GM23338 (cell line): ENCODE measurements around the gene VIP. TPM values are rescaled to one million over a fixed set of nuclear protein-coding genes. Genes with fewer than 3 reads are reported as not detected.

Experiments
- ATAC-seq: fragments of 200-7000 bp; cut with Tn5 transposase; 3 replicates; pipeline ENCODE4 v1.9.1; 2020
- DNase-seq: peaks from one replicate; pipeline ENCODE4 v3.0.0-alpha.2; 2015; ENCODE audit warnings: low spot score
- H2AFZ ChIP-seq: fragments of 200-600 bp; sonication (generic); 2 replicates; pipeline ENCODE4 v1.8.0; 2016; ENCODE audit warnings: antibody characterized with exemption, mild to moderate bottlenecking, moderate library complexity
- H3F3A ChIP-seq: fragments of 200-600 bp; sonication (generic); replicated peaks from 2 replicates; pipeline ENCODE4 v1.8.0; 2017; ENCODE audit warnings: antibody characterized with exemption, mixed run types, low read depth
- H3K27ac ChIP-seq: fragments of 200-600 bp; sonication (generic); 2 replicates; pipeline ENCODE4 v1.6.1; 2016; ENCODE audit warnings: low read depth
- H3K27me3 ChIP-seq: fragments of 200-600 bp; sonication (generic); 2 replicates; pipeline ENCODE4 v1.8.0; 2016; ENCODE audit warnings: mild to moderate bottlenecking, mixed run types, moderate library complexity; ENCODE audit not compliant: insufficient read depth
- H3K36me3 ChIP-seq: fragments of 200-600 bp; sonication (generic); 2 replicates; pipeline ENCODE4 v1.8.0; 2016; ENCODE audit warnings: mild to moderate bottlenecking; ENCODE audit not compliant: insufficient read depth
- H3K4me1 ChIP-seq: fragments of 200-600 bp; sonication (generic); 2 replicates; pipeline ENCODE4 v1.8.0; 2016; ENCODE audit warnings: mild to moderate bottlenecking, moderate library complexity; ENCODE audit not compliant: insufficient read depth
- H3K4me2 ChIP-seq: fragments of 200-600 bp; sonication (generic); 2 replicates; pipeline ENCODE4 v1.7.1; 2017; ENCODE audit warnings: mixed run types
- H3K4me3 ChIP-seq: fragments of 200-600 bp; sonication (generic); 2 replicates; pipeline ENCODE4 v1.6.1; 2016; ENCODE audit warnings: mixed run types
- H3K79me2 ChIP-seq: fragments of 200-600 bp; sonication (generic); replicated peaks from 2 replicates; pipeline ENCODE4 v1.8.0; 2017; ENCODE audit warnings: mild to moderate bottlenecking; ENCODE audit not compliant: insufficient read depth
- H3K9me2 ChIP-seq: fragments of 200-600 bp; sonication (generic); 2 replicates; pipeline ENCODE4 v1.8.0; 2017; ENCODE audit not compliant: insufficient read depth
- H4K20me1 ChIP-seq: fragments of 200-600 bp; sonication (generic); replicated peaks from 2 replicates; pipeline ENCODE4 v1.8.0; 2017; ENCODE audit warnings: mild to moderate bottlenecking; ENCODE audit not compliant: insufficient read depth
- H3K27ac Mint-ChIP-seq: 2 replicates; pipeline ENCODE4 v1.8.0; 2020; ENCODE audit warnings: inconsistent platforms, mild to moderate bottlenecking, moderate library complexity, mixed read lengths
- H3K27me3 Mint-ChIP-seq: 3 replicates; pipeline ENCODE4 v1.8.0; 2022; ENCODE audit warnings: low read depth, mild to moderate bottlenecking, moderate library complexity, mixed read lengths, inconsistent platforms; ENCODE audit not compliant: insufficient read depth, poor library complexity
- H3K36me3 Mint-ChIP-seq: 3 replicates; pipeline ENCODE4 v1.8.0; 2021; ENCODE audit warnings: low read depth, mild to moderate bottlenecking, inconsistent platforms, moderate library complexity, mixed read lengths
- H3K4me1 Mint-ChIP-seq: 3 replicates; pipeline ENCODE4 v1.8.0; 2020; ENCODE audit warnings: mild to moderate bottlenecking, inconsistent platforms, mixed read lengths
- H3K4me3 Mint-ChIP-seq: 3 replicates; pipeline ENCODE4 v1.8.0; 2021; ENCODE audit warnings: moderate library complexity, mild to moderate bottlenecking, inconsistent platforms, mixed read lengths
- H3K9me3 Mint-ChIP-seq: 3 replicates; pipeline ENCODE4 v1.8.0; 2020; ENCODE audit warnings: moderate library complexity, mild to moderate bottlenecking, inconsistent platforms, mixed read lengths
- CTCF ChIP-seq, 2 experiments: fragments of 200-600 bp in 1 of 2; sonication (generic) in 1 of 2; conservative IDR thresholded peaks; 2 replicates each; pipeline versions ENCODE4 v1.5.1 to v1.6.1; 2016 to 2017; ENCODE audit warnings: antibody characterized with exemption in 2 of 2, low read depth in 2 of 2, mild to moderate bottlenecking in 2 of 2, moderate library complexity in 1 of 2
- ETS1 ChIP-seq: IDR thresholded peaks from 2 replicates; pipeline ENCODE4 v1.6.1; 2016; ENCODE audit warnings: antibody characterized with exemption
- JUNB ChIP-seq: IDR thresholded peaks from one replicate; pipeline ENCODE4 v1.6.1; 2016; ENCODE audit warnings: antibody characterized with exemption; ENCODE audit not compliant: unreplicated experiment
- NANOG ChIP-seq: IDR thresholded peaks from 2 replicates; pipeline ENCODE4 v1.6.1; 2016; ENCODE audit warnings: antibody characterized with exemption, borderline replicate concordance
- STAT1 ChIP-seq: IDR thresholded peaks from one replicate; pipeline ENCODE4 v1.6.1; 2016; ENCODE audit warnings: antibody characterized with exemption; ENCODE audit not compliant: unreplicated experiment
- ZNF114 ChIP-seq: fragments of 250-450 bp; sonication (Bioruptor Pico); IDR thresholded peaks from 2 replicates; pipeline ENCODE4 v1.5.0; 2020; ENCODE audit warnings: mild to moderate bottlenecking, moderate library complexity
- polyA plus RNA-seq: library from polyadenylated mRNA; unstranded; fragments of >200 nt; fragmentation: Nextera tagmentation; extraction: Ambion mirVana; gene quantifications from 2 replicates; pipeline ENCODE4 v1.2.1, GENCODE V29; 2016
- total RNA-seq: library from RNA; depleted of rRNA; stranded (reverse); fragments of >200 nt; shearing (Covaris generic); gene quantifications from 2 replicates; pipeline ENCODE4 v1.2.3, GENCODE V29; 2014
- TF ChIP-seq, protein P1 (sequence below): fragments of 250-450 bp; sonication (Bioruptor Pico); IDR thresholded peaks from 2 replicates; pipeline ENCODE4 v1.5.0; 2020; ENCODE audit warnings: mild to moderate bottlenecking, moderate library complexity

VIP gene
- total and polyA plus RNA-seq, 2 experiments from 2014 or later: not detected

- peaks cover 3% of the 10 kb centered on the region; the same call in 1 of the 3 replicates for H3K9me3 Mint-ChIP-seq
- no peaks in the 10 kb centered on the region for H3K4me1 Mint-ChIP-seq
- no peak for ATAC-seq
- Histone ChIP-seq H4K20me1 (no peaks in the 10 kb centered on the region), H3K4me3 (no peak overlapping the region), H3K79me2 (no peaks in the 10 kb centered on the region), H3K9me2 (peaks cover 5% of the 10 kb centered on the region; the same call in 1 of the 2 replicates), H3K4me2 (no peak overlapping the region), H3K4me1 (no peaks in the 10 kb centered on the region), H2AFZ (no peak overlapping the region), H3K27ac (no peak overlapping the region), H3K27me3 (no peaks in the 10 kb centered on the region), H3K36me3 (no peaks in the 10 kb centered on the region), H3F3A (no peaks in the 10 kb centered on the region)
- no peak overlapping the region for H3K4me3 Mint-ChIP-seq
- TF ChIP-seq ZNF114 (CRISPR knock-in tag): no peak
- no peak for TF ChIP-seq NANOG
- no peak for TF ChIP-seq STAT1
- no peak for TF ChIP-seq CTCF (conservative IDR thresholded peaks at IDR 0.05; ENCODE audit: low read depth in 2 of 2)
- TF ChIP-seq ETS1: no peak
- TF ChIP-seq, protein P1, sequence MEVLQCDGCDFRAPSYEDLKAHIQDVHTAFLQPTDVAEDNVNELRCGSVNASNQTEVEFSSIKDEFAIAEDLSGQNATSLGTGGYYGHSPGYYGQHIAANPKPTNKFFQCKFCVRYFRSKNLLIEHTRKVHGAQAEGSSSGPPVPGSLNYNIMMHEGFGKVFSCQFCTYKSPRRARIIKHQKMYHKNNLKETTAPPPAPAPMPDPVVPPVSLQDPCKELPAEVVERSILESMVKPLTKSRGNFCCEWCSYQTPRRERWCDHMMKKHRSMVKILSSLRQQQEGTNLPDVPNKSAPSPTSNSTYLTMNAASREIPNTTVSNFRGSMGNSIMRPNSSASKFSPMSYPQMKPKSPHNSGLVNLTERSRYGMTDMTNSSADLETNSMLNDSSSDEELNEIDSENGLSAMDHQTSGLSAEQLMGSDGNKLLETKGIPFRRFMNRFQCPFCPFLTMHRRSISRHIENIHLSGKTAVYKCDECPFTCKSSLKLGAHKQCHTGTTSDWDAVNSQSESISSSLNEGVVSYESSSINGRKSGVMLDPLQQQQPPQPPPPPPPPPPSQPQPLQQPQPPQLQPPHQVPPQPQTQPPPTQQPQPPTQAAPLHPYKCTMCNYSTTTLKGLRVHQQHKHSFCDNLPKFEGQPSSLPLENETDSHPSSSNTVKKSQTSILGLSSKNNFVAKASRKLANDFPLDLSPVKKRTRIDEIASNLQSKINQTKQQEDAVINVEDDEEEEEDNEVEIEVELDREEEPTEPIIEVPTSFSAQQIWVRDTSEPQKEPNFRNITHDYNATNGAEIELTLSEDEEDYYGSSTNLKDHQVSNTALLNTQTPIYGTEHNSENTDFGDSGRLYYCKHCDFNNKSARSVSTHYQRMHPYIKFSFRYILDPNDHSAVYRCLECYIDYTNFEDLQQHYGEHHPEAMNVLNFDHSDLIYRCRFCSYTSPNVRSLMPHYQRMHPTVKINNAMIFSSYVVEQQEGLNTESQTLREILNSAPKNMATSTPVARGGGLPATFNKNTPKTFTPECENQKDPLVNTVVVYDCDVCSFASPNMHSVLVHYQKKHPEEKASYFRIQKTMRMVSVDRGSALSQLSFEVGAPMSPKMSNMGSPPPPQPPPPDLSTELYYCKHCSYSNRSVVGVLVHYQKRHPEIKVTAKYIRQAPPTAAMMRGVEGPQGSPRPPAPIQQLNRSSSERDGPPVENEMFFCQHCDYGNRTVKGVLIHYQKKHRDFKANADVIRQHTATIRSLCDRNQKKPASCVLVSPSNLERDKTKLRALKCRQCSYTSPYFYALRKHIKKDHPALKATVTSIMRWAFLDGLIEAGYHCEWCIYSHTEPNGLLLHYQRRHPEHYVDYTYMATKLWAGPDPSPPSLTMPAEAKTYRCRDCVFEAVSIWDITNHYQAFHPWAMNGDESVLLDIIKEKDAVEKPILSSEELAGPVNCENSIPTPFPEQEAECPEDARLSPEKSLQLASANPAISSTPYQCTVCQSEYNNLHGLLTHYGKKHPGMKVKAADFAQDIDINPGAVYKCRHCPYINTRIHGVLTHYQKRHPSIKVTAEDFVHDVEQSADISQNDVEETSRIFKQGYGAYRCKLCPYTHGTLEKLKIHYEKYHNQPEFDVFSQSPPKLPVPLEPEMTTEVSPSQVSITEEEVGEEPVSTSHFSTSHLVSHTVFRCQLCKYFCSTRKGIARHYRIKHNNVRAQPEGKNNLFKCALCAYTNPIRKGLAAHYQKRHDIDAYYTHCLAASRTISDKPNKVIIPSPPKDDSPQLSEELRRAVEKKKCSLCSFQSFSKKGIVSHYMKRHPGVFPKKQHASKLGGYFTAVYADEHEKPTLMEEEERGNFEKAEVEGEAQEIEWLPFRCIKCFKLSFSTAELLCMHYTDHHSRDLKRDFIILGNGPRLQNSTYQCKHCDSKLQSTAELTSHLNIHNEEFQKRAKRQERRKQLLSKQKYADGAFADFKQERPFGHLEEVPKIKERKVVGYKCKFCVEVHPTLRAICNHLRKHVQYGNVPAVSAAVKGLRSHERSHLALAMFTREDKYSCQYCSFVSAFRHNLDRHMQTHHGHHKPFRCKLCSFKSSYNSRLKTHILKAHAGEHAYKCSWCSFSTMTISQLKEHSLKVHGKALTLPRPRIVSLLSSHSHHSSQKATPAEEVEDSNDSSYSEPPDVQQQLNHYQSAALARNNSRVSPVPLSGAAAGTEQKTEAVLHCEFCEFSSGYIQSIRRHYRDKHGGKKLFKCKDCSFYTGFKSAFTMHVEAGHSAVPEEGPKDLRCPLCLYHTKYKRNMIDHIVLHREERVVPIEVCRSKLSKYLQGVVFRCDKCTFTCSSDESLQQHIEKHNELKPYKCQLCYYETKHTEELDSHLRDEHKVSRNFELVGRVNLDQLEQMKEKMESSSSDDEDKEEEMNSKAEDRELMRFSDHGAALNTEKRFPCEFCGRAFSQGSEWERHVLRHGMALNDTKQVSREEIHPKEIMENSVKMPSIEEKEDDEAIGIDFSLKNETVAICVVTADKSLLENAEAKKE: no peak
- TF ChIP-seq JUNB: no peak
- no peaks in the 10 kb centered on the region for H3K27me3 Mint-ChIP-seq
- H3K36me3 Mint-ChIP-seq: no peaks in the 10 kb centered on the region
- no peak overlapping the region for H3K27ac Mint-ChIP-seq
- no peak for DNase-seq
Observed at GRCh38 chr6:152776833-152777232, 26.2 kb downstream of the VIP start.
